HG03097 (cell line): Measurements from ENCODE around the gene TFAM.
"Not testable (repeated sequence)": the region's sequence is repeated elsewhere in the genome, so short reads cannot be mapped to it uniquely, and the experiment has no call there.

Source experiments
- ATAC-seq: cut with Tn5 transposase; IDR thresholded peaks from one replicate; pipeline ENCODE4 v1.9.1; 2021; ENCODE audit not compliant: unreplicated experiment, low FRiP score

Gene TFAM

GRCh38 chr10:58372607-58373441, 12.4 kb upstream of the TFAM start:
- no peak for ATAC-seq

GRCh38 chr10:58373442-58373827, 11.8 kb upstream of the TFAM start:
- no peak for ATAC-seq

GRCh38 chr10:58382489-58382995, 2.7 kb upstream of the TFAM start:
- no peak for ATAC-seq

- ATAC-seq: peak; percentile 66
Observed at GRCh38 chr10:58384095-58384494, 1.1 kb upstream of the TFAM start.

GRCh38 chr10:58384544-58384998, 639 bp upstream of the TFAM start:
- no peak for ATAC-seq

- peak; percentile 16 for ATAC-seq
Observed at GRCh38 chr10:58385784-58386112, 538 bp downstream of the TFAM start.

GRCh38 chr10:58389024-58389423, 3.8 kb downstream of the TFAM start:
- no peak for ATAC-seq

- no peak for ATAC-seq
Observed at GRCh38 chr10:58393317-58393716, 8.1 kb downstream of the TFAM start.

- ATAC-seq: no peak
Observed at GRCh38 chr10:58394471-58394870, 9.3 kb downstream of the TFAM start.

GRCh38 chr10:58396057-58396456, 10.8 kb downstream of the TFAM start:
- ATAC-seq: no peak

- no peak for ATAC-seq
Observed at GRCh38 chr10:58397830-58398229, 12.6 kb downstream of the TFAM start.

- ATAC-seq: no peak
Observed at GRCh38 chr10:58399410-58399809, 14.2 kb downstream of the TFAM start.

- no peak for ATAC-seq
Observed at GRCh38 chr10:58400609-58401008, 15.4 kb downstream of the TFAM start.

- no peak for ATAC-seq
Observed at GRCh38 chr10:58404001-58404400, 18.8 kb downstream of the TFAM start.

GRCh38 chr10:58409956-58410610, 24.9 kb downstream of the TFAM start:
- no peak for ATAC-seq

GRCh38 chr10:58412502-58412961, 27.3 kb downstream of the TFAM start:
- no peak for ATAC-seq

GRCh38 chr10:58414270-58415041, 29.2 kb downstream of the TFAM start:
- no peak for ATAC-seq

- ATAC-seq: no peak
Observed at GRCh38 chr10:58415757-58416156, 30.5 kb downstream of the TFAM start.

- not testable (repeated sequence) for ATAC-seq
Observed at GRCh38 chr10:58417902-58418301, 32.7 kb downstream of the TFAM start.

- ATAC-seq: no peak
Observed at GRCh38 chr10:58424176-58424575, 39.0 kb downstream of the TFAM start.

- not testable (repeated sequence) for ATAC-seq
Observed at GRCh38 chr10:58428436-58428835, 43.2 kb downstream of the TFAM start.
